H54 (cell line): ENCODE data around the gene TNIP2.
"Not testable (repeated sequence)": the region's sequence is repeated elsewhere in the genome, so short reads cannot be mapped to it uniquely, and the experiment has no call there.

Experiments used
- DNase-seq: peaks from one replicate; pipeline ENCODE4 v3.0.0; 2011; ENCODE audit warnings: low spot score, mixed read lengths; ENCODE audit not compliant: insufficient read length
- FAIRE-seq: peaks from 3 replicates; lab custom pipeline; 2011; peaks lifted over from hg19 to GRCh38; lab: Jason Lieb, UNC
- POLR2A ChIP-seq: IDR thresholded peaks from 2 replicates; pipeline ENCODE4 v1.6.1; 2011; ENCODE audit warnings: low read depth, mild to moderate bottlenecking, low read length

The TNIP2 gene

GRCh38 chr4:2790583-2791517 is 34.7 kb upstream of the TNIP2 start:
- no peak for DNase-seq
- TF ChIP-seq POLR2A: no peak
- no peak for FAIRE-seq

GRCh38 chr4:2789793-2790582 is 33.9 kb upstream of the TNIP2 start:
- DNase-seq (no peak), FAIRE-seq (no peak)
- no peak for TF ChIP-seq POLR2A

- DNase-seq: no peak
- no peak for TF ChIP-seq POLR2A
- no peak for FAIRE-seq
These were observed 33.2 kb upstream of the TNIP2 start for GRCh38 chr4:2789351-2789750.

GRCh38 chr4:2788532-2789103 is 32.5 kb upstream of the TNIP2 start:
- FAIRE-seq (no peak), DNase-seq (no peak)
- TF ChIP-seq POLR2A: no peak

- DNase-seq: no peak
- no peak for TF ChIP-seq POLR2A
- no peak for FAIRE-seq
These were observed 32.0 kb upstream of the TNIP2 start for GRCh38 chr4:2788101-2788500.

- no peak for TF ChIP-seq POLR2A
- no peak for FAIRE-seq
- DNase-seq: no peak
These were observed 31.3 kb upstream of the TNIP2 start for GRCh38 chr4:2787230-2788100.

GRCh38 chr4:2786794-2787229 is 30.7 kb upstream of the TNIP2 start:
- TF ChIP-seq POLR2A: no peak
- FAIRE-seq (no peak), DNase-seq (no peak)

- DNase-seq: no peak
- TF ChIP-seq POLR2A: no peak
- no peak for FAIRE-seq
These were observed 30.1 kb upstream of the TNIP2 start for GRCh38 chr4:2786152-2786671.

- FAIRE-seq (no peak), DNase-seq (no peak)
- no peak for TF ChIP-seq POLR2A
These were observed 29.5 kb upstream of the TNIP2 start for GRCh38 chr4:2785613-2786012.

GRCh38 chr4:2783790-2784189 is 27.7 kb upstream of the TNIP2 start:
- FAIRE-seq: no peak

GRCh38 chr4:2781911-2782310 is 25.8 kb upstream of the TNIP2 start:
- no peak for TF ChIP-seq POLR2A
- DNase-seq (no peak), FAIRE-seq (no peak)

More at GRCh38 chr4:2783790-2784189, 27.7 kb upstream of the TNIP2 start:
- no peak for DNase-seq
- no peak for TF ChIP-seq POLR2A

GRCh38 chr4:2780643-2781042 is 24.5 kb upstream of the TNIP2 start:
- not testable (repeated sequence) for FAIRE-seq

GRCh38 chr4:2771264-2771663 is 15.1 kb upstream of the TNIP2 start:
- DNase-seq (no peak), FAIRE-seq (no peak)
- TF ChIP-seq POLR2A: no peak

More at GRCh38 chr4:2780643-2781042, 24.5 kb upstream of the TNIP2 start:
- not testable (repeated sequence) for DNase-seq
